Measurements from ENCODE around the gene GALNT17. TPM values are rescaled to one million over a fixed set of nuclear protein-coding genes. Genes with fewer than 3 reads are reported as not detected.

Gene GALNT17
- total and polyA plus RNA-seq, 4 donors, result 2.8 to 10.8 (median 7.4) TPM

- 92 to 96% methylated on average over 3 of the region's 3 CpGs for WGBS, 2 donors
- ATAC-seq (ENCODE audit: insufficient read depth, low FRiP score) (no peak), DNase-seq (no peak)
- peaks cover 0 to 6% (median 0%) of the 10 kb centered on the region in 4 donors for H3K36me3 ChIP-seq (ENCODE audit: control insufficient read depth in 4 of 4, insufficient read depth in 4 of 4, low read length in 4 of 4)
- peaks cover 0 to 9% (median 0%) of the 10 kb centered on the region in 4 donors for H3K9me3 ChIP-seq (ENCODE audit: control insufficient read depth in 4 of 4, insufficient read depth in 3 of 4, low read length in 3 of 4)
- no peaks in the 10 kb centered on the region for H3K27me3 ChIP-seq (ENCODE audit: control insufficient read depth in 3 of 3, insufficient read depth in 3 of 3, low read length in 2 of 3)
- peaks cover 0 to 10% (median 0%) of the 10 kb centered on the region in 5 donors for H3K4me1 ChIP-seq (ENCODE audit: control insufficient read depth in 5 of 5, insufficient read depth in 5 of 5, low read length in 5 of 5)
- H3K27ac ChIP-seq (ENCODE audit: low read depth in 1 of 2, low read length in 1 of 2), result no peak overlapping the region
- no peak for TF ChIP-seq CTCF (IDR thresholded peaks at IDR 0.05; ENCODE audit: control extremely low read depth, extremely low read depth)
- H3K4me3 ChIP-seq, result no peak overlapping the region
- no peak overlapping the region for H3K9ac ChIP-seq (ENCODE audit: insufficient read depth in 1 of 2, low read length in 2 of 2)
These were observed 132.1 kb downstream of the GALNT17 start for GRCh38 chr7:71264005-71264404.

- H3K27ac ChIP-seq (ENCODE audit: low read depth in 1 of 2, low read length in 1 of 2), result no peak overlapping the region
- peaks cover 0 to 9% (median 0%) of the 10 kb centered on the region in 4 donors for H3K9me3 ChIP-seq (ENCODE audit: control insufficient read depth in 4 of 4, insufficient read depth in 3 of 4, low read length in 3 of 4)
- H3K4me1 ChIP-seq (ENCODE audit: control insufficient read depth in 5 of 5, insufficient read depth in 5 of 5, low read length in 5 of 5), result peaks cover 0 to 21% (median 5%) of the 10 kb centered on the region in 5 donors
- TF ChIP-seq CTCF (IDR thresholded peaks at IDR 0.05; ENCODE audit: control extremely low read depth, extremely low read depth), result no peak
- no peaks in the 10 kb centered on the region for H3K27me3 ChIP-seq (ENCODE audit: control insufficient read depth in 3 of 3, insufficient read depth in 3 of 3, low read length in 2 of 3)
- H3K9ac ChIP-seq (ENCODE audit: insufficient read depth in 1 of 2, low read length in 2 of 2), result no peak overlapping the region
- no peak for DNase-seq
- no peak for ATAC-seq (ENCODE audit: insufficient read depth, low FRiP score)
- 73 to 75% methylated on average over 7 of the region's 7 CpGs for WGBS, 2 donors
- H3K4me3 ChIP-seq, result no peak overlapping the region
- H3K36me3 ChIP-seq (ENCODE audit: control insufficient read depth in 4 of 4, insufficient read depth in 4 of 4, low read length in 4 of 4), result peaks cover 0 to 6% (median 0%) of the 10 kb centered on the region in 4 donors
These were observed 135.0 kb downstream of the GALNT17 start for GRCh38 chr7:71266912-71267311.

- H3K4me1 ChIP-seq (ENCODE audit: control insufficient read depth in 5 of 5, insufficient read depth in 5 of 5, low read length in 5 of 5), result peaks cover 0 to 27% (median 5%) of the 10 kb centered on the region in 5 donors
- H3K9me3 ChIP-seq (ENCODE audit: control insufficient read depth in 4 of 4, insufficient read depth in 3 of 4, low read length in 3 of 4), result peaks cover 0 to 12% (median 0%) of the 10 kb centered on the region in 4 donors
- no peak for DNase-seq
- H3K36me3 ChIP-seq (ENCODE audit: control insufficient read depth in 4 of 4, insufficient read depth in 4 of 4, low read length in 4 of 4), result peaks cover 0 to 6% (median 0%) of the 10 kb centered on the region in 4 donors
- no peak overlapping the region for H3K27ac ChIP-seq (ENCODE audit: low read depth in 1 of 2, low read length in 1 of 2)
- no peak overlapping the region for H3K9ac ChIP-seq (ENCODE audit: insufficient read depth in 1 of 2, low read length in 2 of 2)
- no peak overlapping the region for H3K4me3 ChIP-seq
- no peaks in the 10 kb centered on the region for H3K27me3 ChIP-seq (ENCODE audit: control insufficient read depth in 3 of 3, insufficient read depth in 3 of 3, low read length in 2 of 3)
- TF ChIP-seq CTCF (IDR thresholded peaks at IDR 0.05; ENCODE audit: control extremely low read depth, extremely low read depth), result no peak
- no peak for ATAC-seq (ENCODE audit: insufficient read depth, low FRiP score)
- 62 to 77% methylated on average over 5 of the region's 5 CpGs for WGBS, 2 donors
These were observed 136.0 kb downstream of the GALNT17 start for GRCh38 chr7:71267734-71268469.

All from lung (tissue), 12 donors.